Stimulated activated CD4-positive, alpha-beta T cell treated with anti-CD3 and anti-CD28 coated beads, Interleukin-2, amount 100 ng/mL, for 24 hours (primary cell): ENCODE measurements around the gene PMPCA.

Source experiments
- DNase-seq, 2 donors: peaks; one replicate each; pipeline ENCODE4 v3.0.0-alpha.2; 2020

PMPCA gene

DNA sequence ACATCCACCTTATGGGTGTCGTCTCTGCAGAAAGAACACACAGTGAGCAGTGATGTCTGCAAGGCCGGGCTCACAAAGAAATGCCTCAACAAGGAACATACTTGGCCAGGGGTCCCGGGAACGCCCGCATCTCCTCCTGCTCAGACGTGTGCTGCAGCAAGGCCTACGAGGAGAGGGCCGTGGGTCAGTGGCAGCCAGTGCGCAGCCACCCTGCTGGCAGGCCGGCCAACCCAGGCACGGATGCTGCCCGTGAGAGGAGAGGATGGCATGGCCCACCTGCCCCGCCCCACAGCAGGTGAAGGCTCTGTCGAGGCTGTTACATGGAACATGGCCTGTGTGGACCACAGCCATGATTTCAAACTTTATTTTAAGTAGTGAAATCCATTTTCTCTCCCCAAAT is 53.1 kb downstream of the PMPCA start:
- DNase-seq: no peak

DNA sequence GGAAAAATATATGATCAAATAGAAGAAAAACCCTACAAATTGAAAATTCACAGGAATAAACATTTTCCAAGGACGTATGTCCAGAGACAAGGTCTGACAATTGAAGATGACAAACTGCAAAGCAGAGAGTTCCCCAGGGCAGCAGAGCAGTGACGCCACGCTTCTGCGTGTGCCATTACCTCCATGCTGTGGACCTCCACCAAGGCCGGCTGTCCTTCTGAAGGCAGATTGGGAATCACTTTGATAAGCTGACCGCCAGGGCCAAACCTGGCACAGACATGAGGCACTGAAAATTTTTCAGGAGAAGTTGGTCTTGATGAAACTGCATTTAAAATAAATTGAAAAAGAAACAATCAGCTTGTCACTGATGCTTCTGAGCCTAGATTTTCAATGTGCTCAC is 53.8 kb downstream of the PMPCA start:
- DNase-seq: no peak

DNA sequence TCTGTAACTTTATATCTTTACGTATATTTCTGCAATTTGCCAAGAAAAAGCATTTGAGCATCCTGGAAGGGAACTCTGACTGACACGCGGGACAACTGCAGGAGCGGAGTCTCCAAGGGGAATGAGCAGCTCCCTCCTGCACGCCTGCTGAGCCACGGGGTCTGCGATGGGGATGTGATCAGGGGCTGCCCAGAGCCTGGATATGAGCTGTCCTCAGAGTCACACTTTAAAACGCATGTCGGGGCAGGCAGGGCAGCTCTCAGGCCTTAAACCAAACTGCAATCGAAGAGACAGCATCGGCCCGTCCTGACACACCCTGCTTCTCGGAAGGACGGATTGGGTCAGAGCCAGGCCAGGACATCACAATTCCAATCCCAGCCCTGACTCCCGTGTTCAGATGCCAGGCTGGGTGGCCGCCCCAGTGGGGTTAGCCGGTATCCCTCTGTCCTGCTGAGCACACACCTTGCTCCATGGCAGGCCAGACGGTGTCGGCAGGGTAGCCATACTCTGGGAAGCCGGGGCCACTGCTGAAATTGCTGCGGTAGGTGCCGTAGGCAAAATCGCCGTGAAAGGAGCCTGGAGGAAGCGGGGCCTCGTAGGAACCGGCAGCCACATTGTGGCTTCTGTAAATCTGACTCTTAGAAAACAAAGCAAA is 55.2 kb downstream of the PMPCA start:
- DNase-seq: no peak

DNA sequence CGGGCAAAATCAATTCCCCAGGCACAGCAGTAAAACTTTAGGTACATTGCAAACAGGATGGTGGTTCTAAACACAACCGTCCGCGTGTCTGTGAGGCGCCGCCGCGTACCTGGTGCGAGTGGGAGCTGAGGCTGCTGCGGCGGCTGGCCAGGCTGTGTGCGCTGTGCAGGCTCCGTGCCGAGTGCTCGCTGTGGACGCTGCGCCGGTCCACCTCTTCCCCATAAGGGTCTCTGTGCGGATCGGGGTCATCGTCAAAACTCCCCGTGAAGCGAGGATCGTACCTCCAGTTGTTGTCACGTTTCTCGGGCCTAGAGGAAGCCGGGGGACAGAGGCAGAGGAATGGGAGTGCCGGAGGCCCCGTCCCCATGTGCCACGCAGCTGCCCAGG is 55.7 kb downstream of the PMPCA start:
- no peak for DNase-seq

DNA sequence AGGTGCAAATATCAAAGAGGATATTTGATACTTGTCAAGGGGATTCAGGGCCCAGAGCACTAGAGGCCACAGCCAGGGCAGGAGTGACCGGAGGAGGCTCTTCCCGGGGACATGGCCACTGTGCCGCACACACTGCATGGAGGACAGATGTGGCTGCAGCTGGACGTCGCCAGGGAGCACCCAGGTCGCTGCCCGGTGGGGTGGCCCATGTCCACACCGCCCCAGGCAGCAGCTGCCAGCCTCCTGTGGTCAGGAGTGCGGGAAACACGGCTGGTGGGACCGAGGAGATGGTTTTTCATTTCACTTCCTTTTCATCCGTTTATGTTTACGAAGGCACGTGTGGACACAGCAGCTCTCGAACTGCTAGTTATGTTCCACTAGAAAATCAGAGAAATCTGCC is 57.3 kb downstream of the PMPCA start:
- no peak for DNase-seq

DNA sequence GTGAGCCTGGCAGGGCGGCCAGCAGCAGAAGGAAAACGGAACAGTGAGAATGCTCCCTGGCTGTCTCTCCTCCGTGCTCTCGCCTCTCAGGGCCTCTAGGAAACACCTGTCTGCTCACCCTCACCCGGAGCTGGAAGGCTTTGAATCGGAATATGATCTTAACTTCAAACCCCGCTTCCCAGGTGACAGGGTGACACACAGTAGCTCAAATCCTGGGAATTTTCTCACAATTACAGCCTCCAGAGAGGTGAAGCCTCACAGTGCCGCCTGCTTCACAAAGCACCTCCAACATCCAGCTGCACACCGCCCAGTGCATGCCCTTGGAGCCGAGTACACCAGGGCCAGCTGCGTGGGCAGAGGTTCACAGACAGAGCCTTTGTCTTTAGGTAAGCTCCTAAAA is 59.9 kb downstream of the PMPCA start:
- no peak for DNase-seq

DNA sequence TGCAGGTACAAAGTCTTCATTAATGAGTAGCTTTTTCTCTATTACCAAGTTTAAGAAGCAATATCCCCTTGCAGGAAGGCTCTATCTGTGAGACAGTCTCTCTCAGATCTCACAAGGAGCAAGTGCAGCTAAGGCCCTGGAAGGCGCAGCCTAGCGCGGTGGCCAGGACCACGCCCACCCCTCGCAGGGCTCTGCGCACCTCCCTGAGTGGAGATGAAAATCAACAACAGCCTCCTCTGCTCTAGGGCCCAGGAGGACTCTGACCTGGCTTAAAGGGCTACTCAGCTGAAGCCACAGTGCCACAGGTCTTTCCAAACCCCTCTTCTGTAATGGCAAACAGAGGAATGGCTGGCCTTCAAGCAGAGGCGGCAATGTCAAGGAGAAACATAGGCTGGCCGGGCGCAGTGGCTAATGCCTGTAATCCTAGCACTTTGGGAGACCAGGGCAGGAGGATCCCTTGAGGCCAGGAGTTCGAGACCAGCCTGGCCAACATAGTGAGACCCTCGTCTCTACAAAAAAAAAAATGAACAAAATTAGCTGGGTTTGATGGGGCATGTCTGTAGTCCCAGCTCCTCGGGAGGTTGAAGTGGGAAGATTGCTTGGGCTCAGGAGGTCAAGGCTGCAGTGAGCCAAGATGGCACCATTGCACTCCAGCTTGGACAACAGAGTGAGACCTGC is 60.5 kb downstream of the PMPCA start:
- no peak for DNase-seq

DNA sequence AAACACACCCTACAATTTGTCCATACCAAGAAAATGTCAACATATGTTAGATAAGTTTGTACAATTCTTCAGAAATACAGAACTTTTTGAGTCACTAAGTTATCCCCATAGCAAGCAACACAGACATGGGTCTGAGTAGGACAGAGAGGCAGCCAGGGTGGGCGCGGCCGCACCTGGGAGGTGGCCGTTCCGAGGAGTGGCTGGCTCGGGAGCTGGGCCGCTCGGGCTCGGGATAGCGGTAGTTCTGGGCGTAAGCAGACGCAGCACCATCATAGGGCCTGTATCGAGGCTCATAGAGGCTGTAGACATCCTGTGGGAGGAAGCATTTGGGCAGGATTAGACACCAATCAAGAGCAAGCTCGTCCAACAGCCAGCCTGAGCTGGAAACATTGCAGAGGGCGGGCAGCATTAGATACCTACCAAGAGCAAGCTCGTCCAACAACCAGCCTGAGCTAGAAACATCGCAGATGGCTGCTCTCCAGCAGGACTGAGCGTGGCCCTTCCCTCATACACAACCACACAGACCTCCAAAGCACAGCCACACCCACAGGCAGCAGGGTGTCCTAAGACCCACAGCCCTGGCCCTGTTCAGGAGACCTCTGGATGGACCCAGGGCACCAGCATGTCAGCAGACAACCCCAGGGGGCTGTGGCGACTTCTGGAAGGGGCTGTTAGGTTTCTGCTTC is 61.5 kb downstream of the PMPCA start:
- no peak for DNase-seq

DNA sequence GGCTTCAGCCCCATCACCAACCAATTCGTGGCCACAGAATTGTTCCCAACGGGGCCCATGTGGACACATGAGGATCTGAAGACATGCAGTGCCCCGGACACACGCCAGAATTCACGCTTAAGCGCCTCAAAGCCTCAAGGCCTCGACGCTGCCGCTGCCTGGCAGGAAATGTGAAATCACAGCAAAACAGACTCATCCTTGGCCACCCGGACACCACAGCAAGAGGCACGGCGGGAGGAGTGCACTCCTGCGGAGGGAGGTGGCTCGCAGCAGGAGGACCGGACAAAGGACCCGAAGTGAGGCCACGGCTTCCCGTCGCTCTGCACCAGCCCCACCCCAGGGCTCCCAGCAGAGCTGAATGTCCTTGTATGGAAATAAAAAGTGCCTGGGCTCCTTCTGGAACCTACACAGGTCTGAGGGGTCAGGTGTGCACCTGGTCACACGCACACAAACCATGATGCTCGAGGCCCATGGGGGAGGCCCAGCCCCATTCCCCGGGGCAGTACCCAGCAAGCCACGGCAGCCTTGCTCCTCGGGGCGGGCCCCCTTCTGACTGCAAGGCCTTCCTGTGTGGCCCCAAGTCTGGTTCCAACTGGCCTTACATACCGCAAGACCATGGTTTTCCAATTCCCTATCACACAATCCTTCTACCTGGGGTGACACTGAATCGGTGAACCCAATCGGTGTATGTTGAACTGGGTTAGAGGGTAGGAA is 62.3 kb downstream of the PMPCA start:
- DNase-seq: no peak

DNA sequence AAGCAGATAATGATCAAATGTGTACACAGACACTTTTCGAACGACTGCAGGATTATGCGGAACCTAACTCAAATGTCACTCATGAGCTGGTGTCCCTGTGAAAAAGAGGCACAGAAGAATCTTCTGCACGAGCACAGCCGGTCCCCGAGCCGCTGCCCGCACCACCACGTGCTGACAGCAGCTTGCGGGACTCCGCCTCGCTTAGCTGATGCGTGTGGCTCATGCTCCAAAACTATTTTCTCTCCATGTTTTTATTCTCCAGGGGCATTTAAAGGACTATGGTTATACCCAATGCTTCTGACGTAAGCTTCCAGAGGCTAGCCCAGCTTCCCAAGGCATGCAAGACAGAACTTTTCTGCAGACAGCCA is 62.9 kb downstream of the PMPCA start:
- DNase-seq: no peak
